Hematopoietic multipotent progenitor cell treated with erythropoietin and hydrocortisone succinate and interleukin-3 and kit ligand, for 6 days (in vitro differentiated cells): ENCODE measurements around the gene PIEZO1.
"Not testable (repeated sequence)": the region's sequence is repeated elsewhere in the genome, so short reads cannot be mapped to it uniquely, and the experiment has no call there.

Experiments
- DNase-seq: peaks from one replicate; pipeline ENCODE4 v3.0.0-alpha.2; 2015

Gene PIEZO1

DNA sequence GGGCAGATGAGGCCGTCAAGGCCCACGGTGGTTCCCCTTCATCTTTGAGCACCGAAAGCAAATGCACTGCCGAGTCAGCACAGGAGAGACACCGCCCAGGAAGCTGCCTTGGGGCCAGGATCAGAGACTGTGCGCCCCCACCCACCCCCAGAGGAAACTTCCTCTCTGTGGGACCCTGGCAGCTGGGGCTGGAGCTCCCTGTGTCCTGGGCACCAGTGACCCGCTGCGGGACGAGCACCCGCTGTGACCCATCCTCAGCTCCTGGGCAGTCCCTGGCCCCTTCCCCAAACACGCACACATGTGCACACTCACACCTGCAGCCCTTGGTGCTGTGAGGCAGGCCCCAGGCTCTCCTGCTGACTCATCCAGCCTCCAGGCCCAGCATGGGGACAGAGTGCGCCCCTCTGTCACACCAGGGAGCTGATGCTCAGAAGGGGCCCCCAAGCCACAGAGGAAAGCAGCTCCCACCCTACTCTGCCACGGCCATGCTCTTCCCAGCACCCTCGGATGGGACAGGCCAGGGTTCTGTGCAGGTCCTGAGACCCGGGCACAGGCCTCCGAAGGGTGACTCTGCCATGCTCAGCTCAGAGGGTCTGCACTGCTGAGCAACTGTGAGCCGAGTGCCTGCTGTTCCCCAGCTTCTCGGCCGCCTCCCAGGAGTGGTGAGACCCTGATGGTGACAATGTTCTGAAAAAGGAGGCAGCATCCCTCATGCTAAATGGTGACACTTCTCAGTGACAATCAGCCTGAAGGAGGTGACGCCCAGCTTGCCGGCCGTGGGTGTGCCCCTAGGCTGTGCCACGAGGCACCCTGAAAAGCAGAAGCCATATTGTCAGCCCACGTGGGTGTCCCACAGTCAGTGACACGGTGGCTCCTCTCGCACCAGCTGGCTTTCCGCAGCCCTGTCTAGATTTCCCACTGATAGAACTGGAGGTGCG, 3.6 kb downstream of the PIEZO1 start:
- DNase-seq = peak; percentile 90

DNA sequence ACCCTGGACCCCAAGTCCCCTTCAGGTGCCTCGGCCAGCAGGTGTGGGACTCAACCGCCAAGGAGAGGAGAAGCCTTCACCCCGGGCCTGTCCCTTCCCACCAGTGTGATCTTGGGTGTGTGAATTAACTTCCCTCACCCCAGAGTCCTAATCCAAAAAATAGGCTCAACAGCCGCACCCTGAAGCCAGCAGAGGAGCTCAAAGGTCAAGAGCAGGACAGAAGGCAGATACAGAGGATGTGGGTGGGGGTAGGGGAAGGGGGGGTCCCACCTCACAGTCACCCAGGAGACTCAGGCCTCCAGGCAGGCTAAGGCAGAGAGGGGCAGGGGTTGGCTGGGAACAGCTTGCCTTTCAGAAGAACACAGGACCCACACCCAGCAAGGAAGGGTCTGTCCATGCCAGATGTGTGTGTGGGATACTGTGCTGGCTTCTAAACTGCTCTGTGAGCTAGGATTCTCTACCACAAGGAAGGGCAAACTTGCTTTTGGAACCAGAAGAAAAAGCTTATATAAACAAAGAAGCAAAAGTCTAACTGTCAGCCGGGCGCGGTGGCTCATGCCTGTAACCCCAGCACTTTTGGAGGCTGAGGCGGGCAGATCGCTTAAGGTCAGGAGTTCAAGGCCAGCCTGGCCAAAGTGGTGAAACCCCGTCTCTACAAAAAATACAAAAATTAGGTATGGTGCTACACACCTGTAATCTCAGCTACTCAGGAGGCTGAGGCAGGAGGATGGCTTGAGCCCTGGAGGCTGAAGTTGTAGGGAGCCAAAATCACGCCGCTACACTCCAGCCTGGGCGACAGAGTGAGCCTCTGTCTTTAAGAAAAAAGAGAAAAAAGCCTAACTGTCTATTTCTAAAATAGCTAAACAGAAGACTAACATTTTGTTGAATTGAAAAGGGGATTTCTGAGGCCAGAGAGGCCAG, 4.6 kb downstream of the PIEZO1 start:
- no peak for DNase-seq

DNA sequence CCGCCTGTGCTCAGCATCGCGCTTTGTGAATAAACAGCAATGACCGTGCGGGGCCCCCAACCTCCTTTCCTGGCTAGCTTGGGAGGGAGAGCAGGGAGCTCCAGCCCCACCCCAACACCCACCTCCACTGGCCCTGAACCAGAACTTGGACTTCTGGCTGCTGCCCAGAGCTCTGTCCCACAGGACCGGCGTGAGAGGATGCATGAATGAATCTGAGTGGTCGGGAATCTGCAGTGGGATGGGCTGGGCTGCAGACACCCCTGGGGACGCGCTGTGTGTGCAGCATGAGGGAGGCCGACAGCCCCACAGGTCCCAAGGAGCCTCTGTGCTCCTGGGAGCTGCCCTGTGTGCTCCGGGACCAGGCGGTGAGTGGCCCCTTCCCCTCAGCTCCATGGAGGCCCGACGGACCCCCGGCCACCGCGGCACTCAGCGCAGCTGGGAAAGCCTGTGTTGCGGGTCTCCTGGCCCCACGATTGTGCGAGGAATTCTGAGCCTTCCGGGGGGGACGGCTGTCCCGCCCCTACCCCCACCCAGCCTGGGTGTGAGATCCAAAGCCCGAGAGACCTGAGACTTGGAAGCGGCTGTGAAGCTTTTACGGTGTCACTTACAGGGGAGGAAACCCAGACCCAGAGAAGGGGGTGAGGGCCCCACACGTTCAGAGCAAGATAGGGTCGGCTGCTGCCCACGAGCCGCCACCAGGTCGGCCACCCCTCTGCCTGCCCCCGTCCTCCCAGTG, 5.4 kb downstream of the PIEZO1 start:
- no peak for DNase-seq

DNA sequence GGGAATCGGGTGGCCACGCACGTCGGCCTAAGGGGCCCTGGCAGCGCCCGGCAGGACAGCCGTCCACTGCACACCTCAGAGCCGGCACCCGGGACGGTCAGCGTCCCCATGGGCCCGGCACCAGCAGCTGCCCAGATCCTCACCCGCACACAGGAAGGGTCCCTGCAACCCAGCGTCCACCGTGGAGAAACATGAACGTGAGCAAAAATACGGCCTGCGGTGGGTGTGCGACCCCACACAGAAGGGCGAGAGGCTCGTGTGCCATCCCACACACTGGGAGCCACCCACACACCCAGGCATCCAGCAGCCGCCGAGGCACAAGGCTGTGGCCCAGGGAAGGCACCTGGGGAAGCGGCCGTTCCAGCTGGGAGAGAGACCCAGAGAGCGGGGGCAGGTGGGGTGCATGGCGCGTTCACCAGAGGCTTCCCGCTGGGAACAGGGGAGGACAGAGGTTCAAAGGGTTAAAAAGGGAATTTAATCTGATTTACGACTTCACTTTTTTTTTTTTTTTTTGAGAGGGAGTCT, 6.4 kb downstream of the PIEZO1 start:
- DNase-seq = no peak

DNA sequence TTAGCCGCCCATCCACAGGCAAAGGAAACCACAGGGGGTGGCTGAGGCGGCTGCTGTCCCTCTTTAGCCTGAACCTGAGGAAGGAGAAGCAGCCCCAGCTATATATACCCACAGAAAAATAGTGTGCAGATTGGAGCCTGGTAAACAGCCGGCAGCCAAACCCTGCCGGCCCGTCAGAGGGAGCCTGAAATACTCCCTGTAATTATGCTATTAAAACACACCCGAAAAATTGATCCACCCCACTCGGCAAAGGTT, 6.8 kb downstream of the PIEZO1 start:
- DNase-seq = peak; percentile 41

- DNase-seq = no peak
Measured at GRCh38 chr16:88777471-88778270, 7.3 kb downstream of the PIEZO1 start.

DNA sequence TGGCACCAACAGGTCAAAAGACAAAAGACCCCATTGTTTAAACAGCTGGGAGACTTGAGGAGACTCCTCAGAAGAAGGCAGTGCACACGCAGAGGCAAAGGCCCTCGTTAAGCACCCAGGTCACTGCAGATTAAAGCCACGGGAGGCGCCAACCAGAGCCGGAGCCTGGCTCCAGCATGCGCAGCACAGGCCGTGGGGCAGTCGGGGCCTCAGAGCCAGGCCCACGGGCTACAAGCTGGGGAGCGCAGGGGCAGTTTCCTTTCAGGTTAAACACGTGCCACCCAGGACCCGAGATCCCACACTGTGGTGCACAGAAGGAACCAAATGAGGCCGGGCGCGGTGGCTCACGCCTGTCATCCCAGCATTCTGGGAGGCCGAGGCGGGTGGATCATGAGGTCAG, 9.2 kb downstream of the PIEZO1 start:
- DNase-seq = no peak

GRCh38 chr16:88774544-88775393, 10.3 kb downstream of the PIEZO1 start:
- DNase-seq = no peak

- peak; percentile 92 for DNase-seq
Measured at GRCh38 chr16:88773812-88774291, 11.2 kb downstream of the PIEZO1 start.

DNA sequence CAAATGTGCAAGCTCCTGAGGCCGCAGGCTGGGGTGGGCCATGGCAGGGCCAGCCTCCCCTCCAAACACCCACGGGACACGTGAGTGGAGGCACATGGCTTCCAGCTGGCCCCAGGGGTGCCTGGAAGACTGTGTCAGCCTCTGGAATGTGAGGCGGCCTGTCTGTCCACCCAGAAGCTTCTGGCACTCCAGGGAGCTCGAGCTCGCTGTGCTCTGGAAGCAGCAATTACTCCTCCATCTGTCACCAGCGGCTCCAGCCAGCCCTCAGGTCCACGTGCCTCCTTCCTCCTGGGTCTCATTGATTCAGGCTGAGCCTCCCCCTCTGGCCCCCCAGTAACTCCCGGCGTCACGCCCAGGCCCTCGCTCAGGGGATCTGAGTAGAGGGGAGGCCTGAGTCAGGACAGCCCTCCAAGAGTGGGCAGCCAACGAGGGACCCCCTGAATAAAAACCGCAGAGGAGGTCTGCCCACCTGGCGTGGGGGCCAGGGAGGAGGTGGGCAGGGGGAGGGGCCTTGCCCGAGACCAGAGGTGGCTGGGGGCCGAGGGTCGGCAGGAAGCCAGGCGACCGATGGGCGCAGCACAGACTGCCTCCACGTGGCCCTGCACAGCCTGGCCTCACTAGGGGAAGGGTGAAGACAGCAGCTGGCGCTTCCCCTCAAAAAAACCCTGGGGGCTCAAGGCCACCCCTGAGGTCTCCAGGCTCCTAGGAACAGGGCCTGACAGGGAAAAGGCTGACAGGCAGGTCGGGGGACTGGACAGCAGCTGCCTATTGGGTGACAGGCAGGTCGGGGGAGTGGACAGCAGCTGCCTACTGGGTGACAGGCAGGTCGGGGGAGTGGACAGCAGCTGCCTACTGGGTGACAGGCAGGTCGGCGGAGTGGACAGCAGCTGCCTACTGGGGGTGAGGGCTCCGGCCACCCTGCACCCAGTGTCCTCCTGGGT, 11.9 kb downstream of the PIEZO1 start:
- DNase-seq = no peak

DNA sequence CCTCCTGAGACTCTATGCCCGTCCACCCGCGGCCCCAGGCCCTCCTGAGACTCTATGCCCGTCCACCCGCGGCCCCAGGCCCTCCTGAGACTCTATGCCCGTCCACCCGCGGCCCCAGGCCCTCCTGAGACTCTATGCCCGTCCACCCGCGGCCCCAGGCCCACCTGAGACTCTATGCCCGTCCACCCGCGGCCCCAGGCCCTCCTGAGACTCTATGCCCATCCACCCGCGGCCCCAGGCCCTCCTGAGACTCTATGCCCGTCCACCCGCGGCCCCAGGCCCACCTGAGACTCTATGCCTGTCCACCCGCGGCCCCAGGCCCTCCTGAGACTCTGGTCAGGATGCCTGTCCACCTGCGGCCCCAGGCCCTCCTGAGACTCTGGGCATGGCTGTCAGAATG, 13.2 kb downstream of the PIEZO1 start:
- DNase-seq = not testable (repeated sequence)

GRCh38 chr16:88771294-88771772, 13.7 kb downstream of the PIEZO1 start:
- DNase-seq = no peak

- DNase-seq = peak; percentile 96
Measured at GRCh38 chr16:88770461-88771293, 14.3 kb downstream of the PIEZO1 start.

DNA sequence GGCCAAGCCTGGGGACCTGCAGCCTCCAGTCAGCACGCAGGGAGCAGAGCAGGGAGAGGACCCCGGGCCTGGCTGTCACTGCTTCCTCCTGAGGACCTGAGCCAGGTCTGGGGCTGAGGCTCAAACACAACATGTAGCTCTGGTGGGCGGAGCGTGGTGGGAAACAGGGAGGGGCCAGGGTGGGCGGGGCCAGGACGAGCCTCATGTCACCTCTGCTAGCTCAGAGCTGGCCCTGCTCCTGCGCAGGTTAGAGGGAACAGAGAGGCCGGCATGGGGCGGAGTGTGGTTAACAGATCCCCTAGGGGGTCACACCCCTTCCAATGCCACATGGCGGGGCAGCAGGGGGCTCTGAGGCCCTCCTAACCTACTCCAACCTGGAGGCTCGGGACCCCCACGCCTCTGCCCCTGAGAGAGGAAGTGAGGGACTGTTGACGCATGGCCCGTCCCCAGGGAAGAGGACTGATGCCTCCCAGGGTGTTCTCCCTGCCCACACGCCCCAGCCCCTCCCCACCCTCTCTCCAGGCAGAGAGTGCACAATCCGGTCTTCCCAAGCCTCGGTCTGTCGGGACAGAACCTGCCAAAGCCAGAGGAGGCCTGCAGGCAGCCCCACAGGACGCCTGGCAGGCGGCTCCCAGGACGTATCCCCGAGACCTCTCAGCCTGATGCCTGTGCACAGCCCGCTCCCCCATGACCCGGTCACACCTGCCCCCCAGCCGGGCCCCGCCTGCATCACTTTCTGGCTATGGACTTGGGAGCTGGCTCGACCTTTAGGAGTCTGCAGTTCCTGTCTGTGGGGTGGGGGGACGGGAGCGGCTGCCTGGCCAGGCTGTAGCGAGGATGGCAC, 15.2 kb downstream of the PIEZO1 start:
- peak; percentile 88 for DNase-seq

- no peak for DNase-seq
Measured at GRCh38 chr16:88768071-88768783, 16.8 kb downstream of the PIEZO1 start.

- DNase-seq = peak; percentile 62
Measured at GRCh38 chr16:88767546-88768070, 17.4 kb downstream of the PIEZO1 start.

- no peak for DNase-seq
Measured at GRCh38 chr16:88766975-88767374, 18.0 kb downstream of the PIEZO1 start.
